H1 (cell line): ENCODE data around the gene C17orf113. TPM values are rescaled to one million over a fixed set of nuclear protein-coding genes. Genes with fewer than 3 reads are reported as not detected.

Experiments
- CTCF ChIA-PET: fragments of 300-600 bp; sonication (Branson Sonifier 250); formaldehyde crosslinking; loops from one replicate; lab custom pipeline; 2021; ENCODE audit not compliant: partially characterized antibody; lab: Charles Lee
- POLR2A ChIA-PET: fragments of 300-600 bp; sonication (Branson Sonifier 250); formaldehyde crosslinking; loops from one replicate; lab custom pipeline; 2021; ENCODE audit warnings: inconsistent platforms; ENCODE audit not compliant: partially characterized antibody; lab: Charles Lee
- DNase-seq, 2 experiments: peaks; one replicate each; pipeline versions ENCODE4 v3.0.0 to v3.0.0-alpha.2; 2010 to 2022; ENCODE audit warnings: low spot score in 2 of 2, low read depth in 1 of 2, mixed read lengths in 1 of 2
- FAIRE-seq: peaks from 2 replicates; lab custom pipeline; 2011; peaks lifted over from hg19 to GRCh38; lab: Jason Lieb, UNC
- H2AFZ ChIP-seq: 2 replicates; pipeline ENCODE4 v1.8.1; 2012; ENCODE audit warnings: low read length, inconsistent platforms
- H2AK5ac ChIP-seq: 2 replicates; pipeline ENCODE4 v1.6.1; 2013; ENCODE audit warnings: low read depth, low read length
- H2BK120ac ChIP-seq: replicated peaks from 2 replicates; pipeline ENCODE3; 2013; ENCODE audit warnings: low read depth, low read length, inconsistent platforms
- H2BK12ac ChIP-seq: 2 replicates; pipeline ENCODE4 v1.6.1; 2013; ENCODE audit warnings: low read depth, low read length
- H2BK15ac ChIP-seq: 2 replicates; pipeline ENCODE4 v1.6.1; 2013; ENCODE audit warnings: low read length
- H2BK20ac ChIP-seq: 2 replicates; pipeline ENCODE4 v1.6.1; 2013; ENCODE audit warnings: low read length
- H2BK5ac ChIP-seq: 2 replicates; pipeline ENCODE4 v1.6.1; 2013; ENCODE audit warnings: low read depth, low read length
- H3K14ac ChIP-seq: 2 replicates; pipeline ENCODE4 v1.6.1; 2013; ENCODE audit warnings: inconsistent platforms; ENCODE audit not compliant: insufficient read length
- H3K18ac ChIP-seq: 2 replicates; pipeline ENCODE4 v1.6.1; 2013; ENCODE audit warnings: low read length; ENCODE audit errors: extremely low read depth
- H3K23ac ChIP-seq: 2 replicates; pipeline ENCODE4 v1.6.1; 2013; ENCODE audit warnings: inconsistent platforms; ENCODE audit not compliant: insufficient read length
- H3K23me2 ChIP-seq: 2 replicates; pipeline ENCODE4 v1.6.1; 2013; ENCODE audit warnings: low read depth, low read length
- H3K27ac ChIP-seq: 2 replicates; pipeline ENCODE4 v1.6.1; 2011; ENCODE audit warnings: low read depth, low read length, inconsistent platforms
- H3K27me3 ChIP-seq, 4 experiments: replicated peaks in 1 of 4; 1 replicate in 1 of 4; 2 replicates in 3 of 4; pipeline versions ENCODE4 v1.6.1 to v1.8.1; 2011 to 2013; ENCODE audit warnings: low read length in 3 of 4, mild to moderate bottlenecking in 3 of 4, inconsistent platforms in 2 of 4, mixed read lengths in 2 of 4, moderate library complexity in 1 of 4; ENCODE audit not compliant: control insufficient read depth in 3 of 4, insufficient read depth in 3 of 4; ENCODE audit errors: extremely low read depth in 1 of 4
- H3K36me3 ChIP-seq, 4 experiments: 2 replicates each; pipeline versions ENCODE4 v1.6.1 to v1.8.1; 2011 to 2013; ENCODE audit warnings: mild to moderate bottlenecking in 4 of 4, low read length in 3 of 4, moderate library complexity in 2 of 4, control low read depth in 1 of 4, inconsistent platforms in 1 of 4; ENCODE audit not compliant: insufficient read depth in 4 of 4, control insufficient read depth in 2 of 4
- H3K4ac ChIP-seq: replicated peaks from 2 replicates; pipeline ENCODE3; 2013; ENCODE audit warnings: low read length, low read depth, mixed read lengths, inconsistent platforms; ENCODE audit not compliant: insufficient read length
- H3K4me1 ChIP-seq, 4 experiments: replicated peaks in 1 of 4; 1 replicate in 1 of 4; 2 replicates in 3 of 4; pipeline versions ENCODE4 v1.6.1 to v1.8.1; 2011 to 2013; ENCODE audit warnings: low read length in 3 of 4, inconsistent platforms in 2 of 4, mixed read lengths in 1 of 4; ENCODE audit not compliant: insufficient read depth in 4 of 4, control insufficient read depth in 3 of 4
- H3K4me2 ChIP-seq, 2 experiments: 2 replicates each; pipeline versions ENCODE4 v1.6.1 to v1.8.1; 2011 to 2013; ENCODE audit warnings: low read depth in 2 of 2, low read length in 2 of 2, control low read depth in 1 of 2, inconsistent platforms in 1 of 2, mild to moderate bottlenecking in 1 of 2; ENCODE audit not compliant: insufficient read depth in 1 of 2
- H3K4me3 ChIP-seq, 4 experiments: fragments of 200-600, 300-600 bp in 1 of 4; sonication (generic), shearing (Covaris generic), sonication (Bioruptor Twin) in 1 of 4; 2 replicates each; pipeline versions ENCODE4 v1.5.1 to v1.8.1; 2011 to 2016; ENCODE audit warnings: low read length in 4 of 4, low read depth in 3 of 4, control low read depth in 2 of 4, inconsistent platforms in 2 of 4, mild to moderate bottlenecking in 2 of 4, mixed read lengths in 1 of 4, moderate library complexity in 1 of 4; ENCODE audit not compliant: insufficient read depth in 2 of 4; ENCODE audit errors: extremely low read depth in 1 of 4
- H3K56ac ChIP-seq: replicated peaks from 2 replicates; pipeline ENCODE3; 2013; ENCODE audit warnings: low read depth, mild to moderate bottlenecking, mixed read lengths, low read length, inconsistent platforms; ENCODE audit not compliant: insufficient read length
- H3K79me1 ChIP-seq: 2 replicates; pipeline ENCODE4 v1.6.1; 2013; ENCODE audit warnings: low read depth, low read length, control low read depth
- H3K79me2 ChIP-seq, 2 experiments: 2 replicates each; pipeline versions ENCODE4 v1.6.1 to v1.8.1; 2012 to 2013; ENCODE audit warnings: low read length in 2 of 2, mild to moderate bottlenecking in 2 of 2, inconsistent platforms in 1 of 2; ENCODE audit not compliant: insufficient read depth in 2 of 2, control insufficient read depth in 1 of 2
- H3K9ac ChIP-seq, 4 experiments: replicated peaks in 1 of 4; 1 replicate in 1 of 4; 2 replicates in 3 of 4; pipeline versions ENCODE4 v1.6.1 to v1.8.1; 2011 to 2013; ENCODE audit warnings: low read depth in 3 of 4, low read length in 3 of 4, control low read depth in 2 of 4, mild to moderate bottlenecking in 2 of 4, moderate library complexity in 2 of 4, inconsistent platforms in 1 of 4; ENCODE audit errors: extremely low read depth in 1 of 4
- H3K9me3 ChIP-seq, 2 experiments: 2 replicates each; pipeline versions ENCODE4 v1.6.1 to v1.8.1; 2012 to 2013; ENCODE audit warnings: mild to moderate bottlenecking in 2 of 2, moderate library complexity in 2 of 2, control low read depth in 1 of 2, inconsistent platforms in 1 of 2, low read depth in 1 of 2, low read length in 1 of 2, mixed read lengths in 1 of 2; ENCODE audit not compliant: insufficient read depth in 2 of 2
- H4K20me1 ChIP-seq, 2 experiments: replicated peaks in 1 of 2; 2 replicates each; pipeline versions ENCODE3 to v1.8.1; 2011 to 2013; ENCODE audit warnings: inconsistent platforms in 2 of 2, low read length in 2 of 2, mild to moderate bottlenecking in 1 of 2; ENCODE audit not compliant: insufficient read depth in 2 of 2, control insufficient read depth in 1 of 2
- H4K5ac ChIP-seq: 2 replicates; pipeline ENCODE4 v1.6.1; 2013; ENCODE audit warnings: low read length, low read depth, mixed read lengths, inconsistent platforms; ENCODE audit not compliant: insufficient read length
- H4K8ac ChIP-seq: 2 replicates; pipeline ENCODE4 v1.8.0; 2013; ENCODE audit warnings: mild to moderate bottlenecking, moderate library complexity, low read length, inconsistent platforms; ENCODE audit not compliant: insufficient read depth; ENCODE audit errors: extremely low read depth
- H4K91ac ChIP-seq: replicated peaks from 2 replicates; pipeline ENCODE3; 2013; ENCODE audit warnings: low read length, mixed read lengths, inconsistent platforms; ENCODE audit not compliant: insufficient read length
- ASH2L ChIP-seq: fragments of 200-600, 300-600 bp; sonication (generic); IDR thresholded peaks from one replicate; pipeline ENCODE4 v1.7.1; 2017; ENCODE audit warnings: low read length
- CBX5 ChIP-seq: fragments of 300-800, 300-1000 bp; sonication (generic); IDR thresholded peaks from 2 replicates; pipeline ENCODE4 v1.7.1; 2016; ENCODE audit warnings: antibody characterized with exemption, low read length, low read depth
- E2F6 ChIP-seq: IDR thresholded peaks from 2 replicates; pipeline ENCODE4 v1.6.1; 2012; ENCODE audit warnings: inconsistent platforms
- NRF1 ChIP-seq: IDR thresholded peaks from 2 replicates; pipeline ENCODE4 v1.6.1; 2011; ENCODE audit warnings: mild to moderate bottlenecking, low read depth, low read length, improper control_type of control experiment
- POLR2A ChIP-seq, 2 experiments: IDR thresholded peaks; 1 replicate in 1 of 2; 2 replicates in 1 of 2; pipeline ENCODE4 v1.6.1; 2011; ENCODE audit warnings: low read depth in 2 of 2, low read length in 2 of 2, mild to moderate bottlenecking in 2 of 2; ENCODE audit errors: control extremely low read depth in 1 of 2
- USF2 ChIP-seq: IDR thresholded peaks from 2 replicates; pipeline ENCODE4 v1.6.1; 2011; ENCODE audit warnings: low read length, improper control_type of control experiment
- WGBS, 2 experiments: shearing (Covaris generic) in 1 of 2; methylation state at CpG; one replicate each; pipeline versions ENCODE4 v1.1.6 to v1.1.7; 2013 to 2015; ENCODE audit warnings: low lambda C conversion rate in 2 of 2, mixed read lengths in 2 of 2, inconsistent platforms in 1 of 2, low coverage in 1 of 2, missing lambda C conversion rate in 1 of 2; ENCODE audit not compliant: insufficient replicate concordance in 2 of 2, insufficient coverage in 1 of 2, insufficient read length in 1 of 2; ENCODE audit errors: extremely low coverage in 1 of 2, missing lambda C conversion rate in 1 of 2; 5-methylcytosine and 5-hydroxymethylcytosine counted together
- polyA plus RNA-seq, 7 experiments: library from polyadenylated mRNA; depleted of rRNA in 3 of 7; stranded (reverse) in 5 of 7; unstranded in 2 of 7; fragments of >200 nt in 5 of 7; fragments of 200-250 nt in 2 of 7; gene quantifications; 1 replicate in 5 of 7; 2 replicates in 1 of 7; 4 replicates in 1 of 7; pipeline versions ENCODE4 v1.2.1 to v1.2.3, GENCODE V29; 2011 to 2013; ENCODE audit warnings: missing spikeins in 2 of 7, mixed read lengths in 2 of 7
- total RNA-seq: library from RNA; stranded (reverse); fragmentation: NEBNext Ultra II Directional; extraction: Animal tissue kit (Norgen Biotek cat#: 25700); gene quantifications from 2 replicates; pipeline ENCODE4 v1.2.1, GENCODE V29; 2021
- TF ChIP-seq, protein P1 (sequence below), 3 experiments: IDR thresholded peaks; 1 replicate in 2 of 3; 2 replicates in 1 of 3; pipeline versions ENCODE4 v1.5.1 to v1.6.1; 2011; ENCODE audit warnings: low read length in 3 of 3, mild to moderate bottlenecking in 3 of 3, inconsistent platforms in 2 of 3, low read depth in 1 of 3, moderate library complexity in 1 of 3; ENCODE audit not compliant: insufficient read depth in 1 of 3; ENCODE audit errors: control extremely low read depth in 1 of 3

C17orf113 gene
- total and polyA plus RNA-seq, 2 of the 8 experiments (the other 6 are each of a cell fraction or from before 2014, with no cell fraction given), result 1.0 to 1.4 TPM

- WGBS, 2 experiments, result 40% methylated on average over 11 of the region's 14 CpGs; no CpG with 5 or more reads in 1 of the 2 experiments
- no peak overlapping the region for H2AFZ ChIP-seq
- CTCF ChIA-PET, result interaction anchor here (0.7 to 39.4 kb wide), 11 partner anchors 12 to 139 kb away, joined by 3 to 1084 read pairs (median 5); partner anchors contain the start of genes DHX58, DNAJC7, HSPB9 and KAT2A
Measured at GRCh38 chr17:42098730-42099399, 48.5 kb upstream of the C17orf113 start.

More at GRCh38 chr17:42098730-42099399, 48.5 kb upstream of the C17orf113 start:
- Histone ChIP-seq H2BK120ac (no peak overlapping the region), H3K14ac (no peak overlapping the region), H2AK5ac (no peak overlapping the region), H2BK5ac (no peak overlapping the region), H3K9me3 (no peaks in the 10 kb centered on the region), H3K9ac (no peak overlapping the region), H3K4me2 (peak overlapping the region; percentile 76 to 85), H2BK15ac (no peak overlapping the region), H4K8ac (no peak overlapping the region), H3K4me1 (peaks cover 0 to 14% (median 9%) of the 10 kb centered on the region in 4 experiments; a peak in 6 of 7 replicates), H4K5ac (no peak overlapping the region), H3K27me3 (peaks cover 4 to 22% (median 18%) of the 10 kb centered on the region in 4 experiments), H3K4me3 (peak overlapping the region in 1 of 4 experiments; percentile 62; a peak in 2 of 8 replicates), H3K23me2 (peaks cover 6% of the 10 kb centered on the region; the same call in 1 of the 2 replicates), H3K27ac (no peak overlapping the region), H3K4ac (no peak overlapping the region), H2BK12ac (no peak overlapping the region), H3K79me1 (no peaks in the 10 kb centered on the region; the same call in 1 of the 2 replicates), H3K18ac (no peak overlapping the region), H3K79me2 (no peaks in the 10 kb centered on the region), H3K56ac (no peak overlapping the region), H4K91ac (no peak overlapping the region), H3K36me3 (no peaks in the 10 kb centered on the region), H3K23ac (no peak overlapping the region), H4K20me1 (no peaks in the 10 kb centered on the region), H2BK20ac (no peak overlapping the region)
- POLR2A ChIA-PET, result interaction anchor here (0.9 to 1.8 kb wide), 8 partner anchors 28 to 87 kb away, joined by 3 to 8 read pairs (median 4); partner anchors contain the start of gene DNAJC7
- DNase-seq, result peak in 1 of 2 experiments; percentile 62
- FAIRE-seq, result no peak
- TF ChIP-seq POLR2A (IDR thresholded peaks at IDR 0.05; ENCODE audit: control extremely low read depth in 1 of 2, low read depth in 2 of 2, low read length in 2 of 2), result no peak
- TF ChIP-seq, protein P1, sequence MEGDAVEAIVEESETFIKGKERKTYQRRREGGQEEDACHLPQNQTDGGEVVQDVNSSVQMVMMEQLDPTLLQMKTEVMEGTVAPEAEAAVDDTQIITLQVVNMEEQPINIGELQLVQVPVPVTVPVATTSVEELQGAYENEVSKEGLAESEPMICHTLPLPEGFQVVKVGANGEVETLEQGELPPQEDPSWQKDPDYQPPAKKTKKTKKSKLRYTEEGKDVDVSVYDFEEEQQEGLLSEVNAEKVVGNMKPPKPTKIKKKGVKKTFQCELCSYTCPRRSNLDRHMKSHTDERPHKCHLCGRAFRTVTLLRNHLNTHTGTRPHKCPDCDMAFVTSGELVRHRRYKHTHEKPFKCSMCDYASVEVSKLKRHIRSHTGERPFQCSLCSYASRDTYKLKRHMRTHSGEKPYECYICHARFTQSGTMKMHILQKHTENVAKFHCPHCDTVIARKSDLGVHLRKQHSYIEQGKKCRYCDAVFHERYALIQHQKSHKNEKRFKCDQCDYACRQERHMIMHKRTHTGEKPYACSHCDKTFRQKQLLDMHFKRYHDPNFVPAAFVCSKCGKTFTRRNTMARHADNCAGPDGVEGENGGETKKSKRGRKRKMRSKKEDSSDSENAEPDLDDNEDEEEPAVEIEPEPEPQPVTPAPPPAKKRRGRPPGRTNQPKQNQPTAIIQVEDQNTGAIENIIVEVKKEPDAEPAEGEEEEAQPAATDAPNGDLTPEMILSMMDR (IDR thresholded peaks at IDR 0.05; ENCODE audit: control extremely low read depth in 1 of 3, insufficient read depth in 1 of 3, low read depth in 1 of 3, low read length in 3 of 3), result no peak
- no peak for TF ChIP-seq CBX5
- TF ChIP-seq USF2, result no peak
- no peak for TF ChIP-seq E2F6
- peak; percentile 9 for TF ChIP-seq ASH2L
- TF ChIP-seq NRF1, result no peak
